EL (cell line): Measurements from ENCODE around the gene TM7SF3.
A peak's percentile ranks its signal among the peaks of the same experiment; 100 is the strongest.
"Not testable (repeated sequence)": the region's sequence is repeated elsewhere in the genome, so short reads cannot be mapped to it uniquely, and the experiment has no call there.

ENCODE experiments used
- DNase-seq: peaks from one replicate; pipeline ENCODE4 v3.0.0-alpha.2; 2016

Gene TM7SF3, protein sequence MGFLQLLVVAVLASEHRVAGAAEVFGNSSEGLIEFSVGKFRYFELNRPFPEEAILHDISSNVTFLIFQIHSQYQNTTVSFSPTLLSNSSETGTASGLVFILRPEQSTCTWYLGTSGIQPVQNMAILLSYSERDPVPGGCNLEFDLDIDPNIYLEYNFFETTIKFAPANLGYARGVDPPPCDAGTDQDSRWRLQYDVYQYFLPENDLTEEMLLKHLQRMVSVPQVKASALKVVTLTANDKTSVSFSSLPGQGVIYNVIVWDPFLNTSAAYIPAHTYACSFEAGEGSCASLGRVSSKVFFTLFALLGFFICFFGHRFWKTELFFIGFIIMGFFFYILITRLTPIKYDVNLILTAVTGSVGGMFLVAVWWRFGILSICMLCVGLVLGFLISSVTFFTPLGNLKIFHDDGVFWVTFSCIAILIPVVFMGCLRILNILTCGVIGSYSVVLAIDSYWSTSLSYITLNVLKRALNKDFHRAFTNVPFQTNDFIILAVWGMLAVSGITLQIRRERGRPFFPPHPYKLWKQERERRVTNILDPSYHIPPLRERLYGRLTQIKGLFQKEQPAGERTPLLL

DNA sequence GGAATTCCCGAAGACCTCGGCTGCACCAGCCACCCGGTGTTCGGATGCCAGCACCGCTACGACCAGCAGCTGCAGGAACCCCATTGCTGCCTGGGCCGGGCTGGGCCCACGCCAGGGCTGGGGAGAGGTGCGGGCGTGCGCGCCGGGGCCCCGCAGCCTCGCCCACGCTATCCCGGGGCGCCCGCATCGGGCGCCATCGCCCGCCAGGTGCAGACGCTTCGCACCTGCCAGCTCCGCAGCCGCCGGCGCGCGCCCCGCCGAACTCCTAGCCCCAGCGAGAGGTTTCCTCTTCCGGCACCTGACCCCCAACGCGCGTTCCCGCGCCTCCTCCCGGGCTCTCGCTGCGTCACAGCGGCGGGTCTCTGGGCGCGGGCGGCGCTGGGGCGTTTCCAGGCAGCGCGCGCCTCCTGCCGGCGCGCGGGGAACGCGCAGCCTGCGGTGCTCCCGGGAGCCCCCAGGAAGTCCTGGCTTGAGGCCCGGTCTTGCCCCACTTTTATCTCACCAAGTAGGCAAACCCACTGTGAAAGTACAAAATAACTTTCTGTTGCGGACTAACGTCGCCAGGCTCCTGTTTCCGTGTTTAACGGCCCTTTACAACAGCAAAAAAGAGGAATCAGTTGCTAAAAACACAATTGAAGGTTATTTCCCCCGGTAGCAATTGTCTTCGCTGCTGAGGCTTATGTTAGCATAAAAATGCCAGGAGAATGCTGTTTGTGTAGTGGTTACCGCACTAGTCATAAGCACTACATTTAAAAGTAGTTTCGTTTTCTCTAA is at the start of gene TM7SF3:
TSS of gene TM7SF3 (minus strand) at position 300 of the 774 bp plus-strand sequence. CDS start at position 84, 216 bp downstream.
- DNase-seq, result peak; percentile 89

DNA sequence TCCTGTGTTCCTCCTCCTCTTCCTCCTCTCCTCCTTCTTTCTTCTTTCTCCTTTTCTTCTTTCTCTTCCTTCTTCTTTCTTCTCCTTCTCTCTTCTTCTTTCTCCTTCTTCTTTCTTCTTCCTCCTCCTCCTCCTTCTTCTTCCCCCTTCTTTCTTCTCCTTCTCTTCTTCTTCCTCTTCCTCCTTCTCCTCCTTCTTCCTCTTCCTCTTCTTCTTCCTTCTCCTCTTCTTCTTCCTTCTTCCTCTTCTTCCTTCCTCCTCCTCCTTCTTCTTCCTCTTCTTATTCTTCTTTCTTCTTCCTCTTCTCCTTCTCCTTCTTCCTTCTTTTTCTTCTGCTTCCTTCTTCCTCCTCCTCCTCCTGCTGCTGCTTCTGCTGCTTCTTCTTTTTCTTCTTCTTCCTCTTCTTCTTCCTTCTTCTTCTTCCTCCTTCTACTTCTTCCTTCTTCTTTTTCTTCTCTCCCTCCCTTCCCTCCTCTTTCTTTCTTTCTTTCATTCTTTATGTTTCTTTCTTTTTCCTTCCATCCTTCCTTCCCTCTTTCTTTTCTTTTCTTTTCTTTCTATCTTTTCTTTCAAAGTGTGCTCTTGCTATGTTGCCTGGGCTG is 49.2 kb upstream of the TM7SF3 start:
- no peak for DNase-seq

GRCh38 chr12:27061317-27061716 is 47.1 kb upstream of the TM7SF3 start:
- DNase-seq, result no peak

DNA sequence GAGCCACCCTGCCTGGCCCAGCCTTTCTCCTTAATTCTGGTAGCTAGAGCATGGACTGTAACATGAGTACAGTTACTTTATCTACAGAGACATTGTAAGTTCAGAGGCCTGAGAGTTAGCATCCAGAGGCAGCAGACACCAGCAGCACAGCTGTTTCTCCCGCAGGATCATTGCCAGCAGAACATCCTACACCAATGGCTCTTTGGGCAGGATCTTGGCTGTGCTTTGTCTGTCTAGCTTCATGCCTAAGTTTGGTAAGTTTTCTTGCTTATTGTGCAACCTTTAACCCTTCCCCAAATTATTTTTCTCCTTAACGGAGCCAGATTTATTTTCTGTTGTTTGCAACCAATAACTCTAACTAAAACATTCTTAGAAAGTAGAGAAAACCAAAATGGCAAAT is 46.6 kb upstream of the TM7SF3 start:
- DNase-seq, result no peak

- DNase-seq, result no peak
These were observed 43.4 kb upstream of the TM7SF3 start for GRCh38 chr12:27057543-27057942.

- no peak for DNase-seq
These were observed 41.8 kb upstream of the TM7SF3 start for GRCh38 chr12:27055966-27056365.

- DNase-seq, result no peak
These were observed 38.6 kb upstream of the TM7SF3 start for GRCh38 chr12:27052742-27053141.

GRCh38 chr12:27052176-27052575 is 38.0 kb upstream of the TM7SF3 start:
- no peak for DNase-seq

GRCh38 chr12:27048822-27049752 is 34.9 kb upstream of the TM7SF3 start:
- peak; percentile 76 for DNase-seq

- DNase-seq, result not testable (repeated sequence)
These were observed 27.8 kb upstream of the TM7SF3 start for GRCh38 chr12:27042018-27042417.

GRCh38 chr12:27040637-27041036 is 26.5 kb upstream of the TM7SF3 start:
- not testable (repeated sequence) for DNase-seq

DNA sequence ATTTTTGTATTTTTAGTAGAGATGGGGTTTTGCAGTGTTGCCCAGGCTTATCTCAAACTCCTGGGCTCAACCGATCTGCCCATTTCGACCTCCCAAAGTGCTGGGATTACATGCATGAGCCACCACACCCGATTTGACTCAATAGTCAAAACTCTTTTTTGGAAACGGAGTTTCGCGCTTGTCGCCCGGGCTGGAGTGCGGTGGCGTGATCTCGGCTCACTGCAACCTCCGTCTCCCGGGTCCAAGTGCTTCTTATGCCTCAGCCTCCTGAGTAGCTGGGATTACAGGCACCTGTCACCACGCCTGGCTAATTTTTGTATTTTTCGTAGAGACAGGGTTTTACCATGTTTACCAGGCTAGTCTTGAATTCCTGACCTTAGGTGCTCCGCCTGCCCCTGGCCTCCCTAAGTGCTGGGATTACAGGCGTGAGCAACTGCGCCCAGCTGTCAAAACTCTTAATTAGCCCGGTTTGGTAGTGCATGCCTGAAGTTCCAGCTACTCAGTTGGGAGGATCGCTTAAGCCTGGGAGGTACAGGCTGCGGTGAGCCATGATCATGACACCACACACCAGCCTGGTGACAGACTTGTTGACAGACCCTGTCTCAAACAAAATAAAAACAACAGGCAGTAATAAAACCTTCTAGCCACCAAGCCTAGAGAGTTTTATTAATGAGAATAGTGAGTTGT is 20.6 kb upstream of the TM7SF3 start:
- DNase-seq, result no peak

DNA sequence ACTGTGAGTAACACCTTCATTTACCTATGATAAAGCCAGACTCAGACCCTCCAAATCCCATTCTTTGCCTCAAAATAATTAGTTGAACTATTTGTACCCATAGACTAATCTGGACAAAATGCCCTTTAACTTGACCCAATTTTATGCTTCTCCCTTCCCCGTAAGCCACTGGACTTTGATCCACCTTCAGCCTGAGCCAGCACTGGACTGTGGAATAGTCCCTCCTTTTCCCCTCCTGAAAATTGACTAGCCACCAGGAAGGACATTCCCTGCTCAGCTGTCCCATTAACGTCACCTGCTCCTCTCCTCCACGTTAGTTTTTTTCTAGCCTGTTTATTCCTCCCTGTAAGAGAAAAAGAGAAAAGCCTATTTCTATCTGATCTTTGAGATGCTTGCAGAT is 18.5 kb upstream of the TM7SF3 start:
- no peak for DNase-seq

GRCh38 chr12:27031531-27031930 is 17.3 kb upstream of the TM7SF3 start:
- DNase-seq, result peak; percentile 33

GRCh38 chr12:27026257-27026656 is 12.1 kb upstream of the TM7SF3 start:
- DNase-seq, result no peak

DNA sequence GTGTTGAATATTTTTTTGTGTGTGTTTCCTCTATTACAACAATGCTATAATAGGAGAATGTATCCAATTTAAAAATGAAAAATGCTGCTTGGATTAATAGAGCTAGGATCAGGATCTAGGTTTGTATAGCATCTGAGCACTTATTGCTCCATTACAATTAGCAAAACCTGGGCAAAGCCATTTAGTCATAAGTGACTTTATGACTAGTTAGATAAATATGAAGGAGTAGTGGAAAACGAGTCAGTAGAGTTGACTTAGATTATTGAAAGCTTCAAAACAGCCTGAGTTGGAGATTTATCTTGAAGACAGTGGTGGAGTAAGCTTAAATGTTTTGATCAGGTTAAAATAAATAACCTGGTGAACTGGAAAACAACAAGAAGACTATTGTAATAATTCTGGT is 10.9 kb upstream of the TM7SF3 start:
- peak; percentile 21 for DNase-seq

DNA sequence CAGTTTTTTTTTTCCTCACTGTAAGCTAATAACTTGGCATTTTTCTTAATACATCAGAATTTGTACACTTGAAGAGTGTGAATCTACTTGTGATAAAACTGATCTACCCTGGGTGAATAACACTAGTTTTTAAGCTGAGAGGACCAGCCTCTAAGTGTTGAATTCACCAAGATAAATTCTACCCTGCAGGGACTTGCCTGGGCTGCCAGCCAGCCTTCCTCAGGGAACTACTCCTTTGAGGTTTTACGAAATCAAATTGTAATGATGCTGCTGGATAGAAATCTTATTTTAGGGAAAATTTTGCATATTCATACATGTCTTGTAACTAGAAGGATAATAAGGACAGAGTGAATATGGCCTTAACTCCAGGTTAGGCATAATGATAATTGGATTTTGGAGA is 10.1 kb upstream of the TM7SF3 start:
- DNase-seq, result no peak

- DNase-seq, result no peak
These were observed 6.6 kb upstream of the TM7SF3 start for GRCh38 chr12:27020761-27021160.

- DNase-seq, result no peak
These were observed 3.9 kb upstream of the TM7SF3 start for GRCh38 chr12:27018037-27018436.

DNA sequence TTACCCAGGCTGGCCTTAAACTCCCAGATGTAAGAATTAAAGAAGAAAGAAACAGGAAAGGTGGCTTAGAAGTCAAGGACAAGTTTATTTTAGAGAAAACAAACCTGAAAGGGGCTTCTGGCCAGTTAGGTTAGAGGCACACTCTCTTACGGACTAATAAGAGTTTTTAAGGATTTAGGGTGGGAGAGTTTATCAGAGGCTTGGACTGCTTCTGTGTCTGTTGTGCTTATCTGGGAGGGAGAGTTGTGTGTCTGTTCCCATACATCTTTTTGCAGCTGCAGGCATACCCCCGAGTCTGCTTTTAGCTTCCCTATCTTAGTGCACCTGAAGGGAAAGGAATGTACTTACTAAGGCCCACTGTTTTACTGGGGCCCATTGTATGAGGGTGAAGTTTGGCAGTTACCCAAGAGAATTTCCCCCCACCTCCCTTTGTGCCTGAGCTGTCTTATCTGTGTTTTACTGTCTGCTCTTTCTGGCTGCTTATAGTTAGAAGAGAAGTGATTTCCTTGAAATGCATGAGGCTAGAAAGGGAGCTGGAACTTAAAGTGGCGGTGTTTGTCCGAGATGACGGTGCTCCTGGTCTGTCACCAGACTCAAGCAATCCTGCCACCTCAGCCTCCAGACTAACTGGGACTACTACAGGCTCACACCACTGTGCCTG is 3.1 kb upstream of the TM7SF3 start:
- DNase-seq, result not testable (repeated sequence)

- DNase-seq, result peak; percentile 36
These were observed 1.5 kb upstream of the TM7SF3 start for GRCh38 chr12:27015730-27016076.
